IMR-90 (cell line): ENCODE measurements around the gene CDC45. TPM values are rescaled to one million over a fixed set of nuclear protein-coding genes. Genes with fewer than 3 reads are reported as not detected.

ENCODE experiments used
- ATAC-seq: fragments of 200-7000 bp; cut with Tn5 transposase; 2 replicates; pipeline ENCODE4 v1.9.1; 2020; ENCODE audit warnings: low read depth, mild to moderate bottlenecking, moderate library complexity
- BruUV-seq: library from RNA; stranded (reverse); fragments of 400-500 nt; replicated peaks from 2 replicates; lab custom pipeline; 2021; lab: Mats Ljungman, UMichigan
- CTCF ChIA-PET: fragments of 300-600 bp; formaldehyde crosslinking; extraction: SDS; loops from one replicate; lab custom pipeline; 2021; ENCODE audit warnings: antibody characterized with exemption; lab: Yijun Ruan, JAX
- POLR2A ChIA-PET: fragments of 300-600 bp; sonication (Branson Sonifier 250); formaldehyde crosslinking; loops from one replicate; lab custom pipeline; 2022; ENCODE audit warnings: antibody characterized with exemption; ENCODE audit not compliant: unreplicated experiment; lab: Charles Lee
- DNase-seq: peaks from one replicate; pipeline ENCODE4 v3.0.0; 2013
- H2AFZ ChIP-seq: replicated peaks from 2 replicates; pipeline ENCODE3; 2013; ENCODE audit warnings: low read length, mild to moderate bottlenecking; ENCODE audit not compliant: poor library complexity
- H2AK5ac ChIP-seq: 2 replicates; pipeline ENCODE4 v1.6.1; 2013; ENCODE audit warnings: low read depth, low read length, inconsistent platforms
- H2AK9ac ChIP-seq: replicated peaks from 2 replicates; pipeline ENCODE3; 2013; ENCODE audit warnings: mild to moderate bottlenecking, low read depth, low read length, moderate library complexity; ENCODE audit not compliant: poor library complexity
- H2BK120ac ChIP-seq: 2 replicates; pipeline ENCODE4 v1.6.1; 2013; ENCODE audit warnings: low read depth, low read length, inconsistent platforms
- H2BK15ac ChIP-seq: 3 replicates; pipeline ENCODE4 v1.6.1; 2013; ENCODE audit warnings: low read depth, low read length, inconsistent platforms
- H2BK20ac ChIP-seq: 2 replicates; pipeline ENCODE4 v1.6.1; 2013; ENCODE audit warnings: low read depth, mild to moderate bottlenecking, inconsistent platforms, low read length, moderate library complexity
- H2BK5ac ChIP-seq: 2 replicates; pipeline ENCODE4 v1.6.1; 2013; ENCODE audit warnings: mild to moderate bottlenecking, low read depth, low read length, inconsistent platforms; ENCODE audit not compliant: poor library complexity, severe bottlenecking
- H3K14ac ChIP-seq: replicated peaks from 2 replicates; pipeline ENCODE4 v1.6.1; 2013; ENCODE audit warnings: low read depth, low read length, inconsistent platforms
- H3K18ac ChIP-seq: 2 replicates; pipeline ENCODE4 v1.6.1; 2013; ENCODE audit warnings: low read depth, low read length, control low read depth
- H3K23ac ChIP-seq: 2 replicates; pipeline ENCODE4 v1.6.1; 2013; ENCODE audit warnings: low read depth, low read length, inconsistent platforms
- H3K27ac ChIP-seq: 2 replicates; pipeline ENCODE4 v1.5.1; 2013; ENCODE audit warnings: mild to moderate bottlenecking, control low read depth, low read length; ENCODE audit not compliant: insufficient read depth
- H3K27me3 ChIP-seq: 2 replicates; pipeline ENCODE4 v1.6.1; 2013; ENCODE audit warnings: low read length; ENCODE audit not compliant: control insufficient read depth, insufficient read depth
- H3K36me3 ChIP-seq: 2 replicates; pipeline ENCODE4 v1.6.1; 2013; ENCODE audit warnings: low read length, mixed read lengths; ENCODE audit not compliant: control insufficient read depth, insufficient read depth
- H3K4ac ChIP-seq: 2 replicates; pipeline ENCODE4 v1.6.1; 2013; ENCODE audit warnings: low read depth, low read length, inconsistent platforms
- H3K4me1 ChIP-seq: 2 replicates; pipeline ENCODE4 v1.6.1; 2013; ENCODE audit warnings: low read length, mixed read lengths; ENCODE audit not compliant: control insufficient read depth, insufficient read depth
- H3K4me2 ChIP-seq: 2 replicates; pipeline ENCODE4 v1.6.1; 2013; ENCODE audit warnings: low read depth, mild to moderate bottlenecking, control low read depth, low read length, moderate library complexity
- H3K4me3 ChIP-seq: 2 replicates; pipeline ENCODE4 v1.5.1; 2013; ENCODE audit warnings: low read depth, mild to moderate bottlenecking, control low read depth, low read length, moderate library complexity; ENCODE audit not compliant: insufficient read depth
- H3K56ac ChIP-seq: 2 replicates; pipeline ENCODE4 v1.6.1; 2013; ENCODE audit warnings: low read length, inconsistent platforms; ENCODE audit not compliant: insufficient read depth; ENCODE audit errors: extremely low read depth
- H3K79me1 ChIP-seq, 2 experiments: 2 replicates each; pipeline ENCODE4 v1.6.1; 2013; ENCODE audit warnings: low read length in 2 of 2, inconsistent platforms in 1 of 2, low read depth in 1 of 2
- H3K9ac ChIP-seq: 2 replicates; pipeline ENCODE4 v1.6.1; 2013; ENCODE audit warnings: low read depth, low read length, control low read depth
- H3K9me1 ChIP-seq: 2 replicates; pipeline ENCODE4 v1.6.1; 2013; ENCODE audit warnings: low read length, inconsistent platforms; ENCODE audit not compliant: insufficient read depth
- H3K9me3 ChIP-seq: 2 replicates; pipeline ENCODE4 v1.6.1; 2013; ENCODE audit warnings: low read length; ENCODE audit not compliant: control insufficient read depth, insufficient read depth
- H4K20me1 ChIP-seq: 2 replicates; pipeline ENCODE4 v1.6.1; 2013; ENCODE audit warnings: low read length, inconsistent platforms; ENCODE audit not compliant: insufficient read depth
- H4K5ac ChIP-seq: 2 replicates; pipeline ENCODE4 v1.6.1; 2013; ENCODE audit warnings: mild to moderate bottlenecking, low read depth, low read length, control low read depth
- H4K8ac ChIP-seq, 2 experiments: 2 replicates each; pipeline ENCODE4 v1.6.1; 2013; ENCODE audit warnings: low read depth in 2 of 2, low read length in 2 of 2, control low read depth in 1 of 2, inconsistent platforms in 1 of 2
- H4K91ac ChIP-seq: 2 replicates; pipeline ENCODE4 v1.6.1; 2013; ENCODE audit warnings: low read depth, low read length, inconsistent platforms; ENCODE audit not compliant: insufficient read depth
- CHD1 ChIP-seq: IDR thresholded peaks from 2 replicates; pipeline ENCODE4 v1.6.1; 2012; ENCODE audit warnings: low read depth, low read length, improper control_type of control experiment
- MAZ ChIP-seq: IDR thresholded peaks from 2 replicates; pipeline ENCODE4 v1.6.1; 2012; ENCODE audit warnings: low read depth, mild to moderate bottlenecking, low read length, improper control_type of control experiment, moderate library complexity, borderline replicate concordance
- POLR2A ChIP-seq: IDR thresholded peaks from 2 replicates; pipeline ENCODE4 v1.6.1; 2012; ENCODE audit warnings: mild to moderate bottlenecking, low read depth, low read length
- WGBS, 2 experiments: methylation state at CpG; one replicate each; pipeline versions ENCODE4 v1.1.5 to v1.1.7; 2013; ENCODE audit warnings: missing lambda C conversion rate in 2 of 2; ENCODE audit not compliant: insufficient read length in 1 of 2; ENCODE audit errors: extremely low coverage in 2 of 2; 5-methylcytosine and 5-hydroxymethylcytosine counted together
- dilution Hi-C: fragments of 300-500 bp; cut with HindIII; formaldehyde crosslinking; loops from one replicate; pipeline ENCODE4 v1.14.3; 2018; ENCODE audit warnings: low sequenced_read_pairs; ENCODE audit not compliant: unreplicated experiment
- in situ Hi-C: fragments of 300-500 bp; cut with MboI; formaldehyde crosslinking; loops from 3 replicates; pipeline ENCODE4 v1.14.3; 2019; ENCODE audit warnings: low sequenced_read_pairs, inconsistent platforms, mixed read lengths
- intact Hi-C: fragments of 100-400 bp; cut with micrococcal nuclease; formaldehyde crosslinking; loops from 2 replicates; pipeline ENCODE4 v1.10.0; 2022
- polyA plus RNA-seq, 3 experiments: library from polyadenylated mRNA; depleted of rRNA; stranded (reverse); fragments of >200 nt; gene quantifications; 2 replicates each; pipeline ENCODE4 v1.2.3, GENCODE V29; 2012; ENCODE audit warnings: low replicate concordance in 1 of 3
- total RNA-seq: library from RNA; depleted of rRNA; stranded (reverse); fragments of >200 nt; gene quantifications from 2 replicates; pipeline ENCODE4 v1.2.3, GENCODE V29; 2012
- TF ChIP-seq, protein P1 (sequence below): fragments of 150-350 bp; IDR thresholded peaks from 2 replicates; pipeline ENCODE4 v1.6.1; 2017; ENCODE audit warnings: mild to moderate bottlenecking, antibody characterized with exemption, low read length, low read depth

Gene CDC45
- total and polyA plus RNA-seq, 2 of the 4 experiments (the other 2 are of a cell fraction) = 22.7 to 44.6 TPM

DNA sequence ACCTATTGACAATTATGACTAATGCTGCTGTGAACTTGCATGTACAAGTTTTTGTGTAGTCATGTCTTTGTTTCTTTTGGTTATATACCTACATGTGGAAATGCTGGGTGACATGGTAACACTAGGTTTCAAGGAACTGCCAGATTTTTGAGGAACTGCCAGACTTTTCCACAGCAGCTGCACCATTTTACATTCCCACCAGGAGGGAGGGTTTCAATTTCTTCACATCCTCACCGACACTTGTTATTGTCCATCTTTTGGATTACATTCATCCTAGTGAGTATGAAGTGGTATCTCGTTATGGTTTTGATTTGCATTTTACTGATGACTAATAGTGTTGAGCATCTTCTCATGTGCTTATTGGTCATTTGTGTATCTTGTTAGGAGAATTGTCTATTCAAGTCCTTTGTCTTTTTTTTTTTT lies 31.2 kb downstream of the CDC45 start:
- H2AK9ac ChIP-seq = no peak overlapping the region
- no peak overlapping the region for H4K8ac ChIP-seq
- no peak overlapping the region for H2AK5ac ChIP-seq
- H3K4me2 ChIP-seq = no peak overlapping the region
- dilution Hi-C loops = no loop called here
- no TSS peak for BruUV-seq
- no peak overlapping the region for H3K9ac ChIP-seq
- no peaks in the 10 kb centered on the region for H3K9me1 ChIP-seq
- H3K4me3 ChIP-seq = no peak overlapping the region
- H4K91ac ChIP-seq = no peak overlapping the region
- ChIA-PET CTCF (no interaction called here), POLR2A (no interaction called here)
- no peak overlapping the region for H2AFZ ChIP-seq
- no peak overlapping the region for H3K4ac ChIP-seq
- H3K9me3 ChIP-seq = no peaks in the 10 kb centered on the region; the same call in 1 of the 2 replicates
- H2BK20ac ChIP-seq = no peak overlapping the region
- H4K20me1 ChIP-seq = no peaks in the 10 kb centered on the region; the same call in 1 of the 2 replicates
- H4K5ac ChIP-seq = no peak overlapping the region
- intact Hi-C loops = no loop called here
- no peaks in the 10 kb centered on the region; the same call in 1 of the 2 replicates for H3K36me3 ChIP-seq
- H2BK5ac ChIP-seq = no peak overlapping the region
- H3K27ac ChIP-seq = no peak overlapping the region
- no peak overlapping the region for H3K56ac ChIP-seq
- H2BK120ac ChIP-seq = no peak overlapping the region
- WGBS, 2 experiments = no CpG with 5 or more reads among the region's 2 CpGs
- no peak overlapping the region for H3K14ac ChIP-seq
- no peaks in the 10 kb centered on the region for H3K4me1 ChIP-seq
- no peak overlapping the region for H3K18ac ChIP-seq
- in situ Hi-C loops = no loop called here
- no peak overlapping the region for H3K23ac ChIP-seq
- H2BK15ac ChIP-seq = no peak overlapping the region
- H3K27me3 ChIP-seq = no peaks in the 10 kb centered on the region
- no peak for DNase-seq
- no peaks in the 10 kb centered on the region for H3K79me1 ChIP-seq
- no peak for ATAC-seq
- TF ChIP-seq, protein P1, sequence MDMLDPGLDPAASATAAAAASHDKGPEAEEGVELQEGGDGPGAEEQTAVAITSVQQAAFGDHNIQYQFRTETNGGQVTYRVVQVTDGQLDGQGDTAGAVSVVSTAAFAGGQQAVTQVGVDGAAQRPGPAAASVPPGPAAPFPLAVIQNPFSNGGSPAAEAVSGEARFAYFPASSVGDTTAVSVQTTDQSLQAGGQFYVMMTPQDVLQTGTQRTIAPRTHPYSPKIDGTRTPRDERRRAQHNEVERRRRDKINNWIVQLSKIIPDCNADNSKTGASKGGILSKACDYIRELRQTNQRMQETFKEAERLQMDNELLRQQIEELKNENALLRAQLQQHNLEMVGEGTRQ = no peak
- no peak for TF ChIP-seq MAZ
- TF ChIP-seq POLR2A = no peak
- TF ChIP-seq CHD1 = no peak
